ENCODE measurements around the gene NCKAP1.

GRCh38 chr2:183063083-183063482, 24.8 kb upstream of the NCKAP1 start:
- TF ChIP-seq CTCF (IDR thresholded peaks at IDR 0.05; ENCODE audit: low read depth, low read length, missing input control) (no peak), ZBTB33 (IDR thresholded peaks at IDR 0.05) (no peak), GABPA (IDR thresholded peaks at IDR 0.05 in 1 of 2, conservative IDR thresholded peaks at IDR 0.05 in 1 of 2) (no peak), ATF3 (IDR thresholded peaks at IDR 0.05) (no peak), REST (IDR thresholded peaks at IDR 0.05) (no peak), HNF4G (IDR thresholded peaks at IDR 0.05) (no peak), YY1 (IDR thresholded peaks at IDR 0.05) (no peak)

All from liver (tissue), 3 donors.